Measurements from ENCODE around the gene OR2L5. TPM values are rescaled to one million over a fixed set of nuclear protein-coding genes. Genes with fewer than 3 reads are reported as not detected.

OR2L5 gene
- total and polyA plus RNA-seq, 2 of the 4 experiments (the other 2 are of a cell fraction): not detected

- BruUV-seq (replicated peaks): no TSS peak
- H3K27me3 ChIP-seq (ENCODE audit: control insufficient read depth, insufficient read depth, low read length): no peaks in the 10 kb centered on the region
- no peak within 1 kb of the TSS for H2BK120ac ChIP-seq (ENCODE audit: low read depth, low read length)
- in situ Hi-C loops (cut with MboI; ENCODE audit: low sequenced_read_pairs) (no loop called here), intact Hi-C loops (cut with micrococcal nuclease) (no loop called here), dilution Hi-C loops (cut with HindIII; ENCODE audit: low sequenced_read_pairs, unreplicated experiment) (no loop called here)
- no peaks in the 10 kb centered on the region for H3K36me3 ChIP-seq (ENCODE audit: control insufficient read depth, insufficient read depth, low read length)
- H2AK9ac ChIP-seq (replicated peaks; ENCODE audit: low read depth, low read length, poor library complexity): no peak within 1 kb of the TSS
- H3K27ac ChIP-seq (ENCODE audit: insufficient read depth, low read length): no peak within 1 kb of the TSS
- no peak for ATAC-seq (ENCODE audit: low read depth)
- H4K8ac ChIP-seq (ENCODE audit: low read depth in 2 of 2, low read length in 2 of 2): no peak within 1 kb of the TSS
- H2AFZ ChIP-seq (replicated peaks; ENCODE audit: low read length, poor library complexity): no peak within 1 kb of the TSS
- no peak within 1 kb of the TSS for H3K4ac ChIP-seq (ENCODE audit: low read depth, low read length)
- TF ChIP-seq RFX5 (IDR thresholded peaks at IDR 0.05; ENCODE audit: low read depth, low read length): no peak
- no peak for TF ChIP-seq MAFK (IDR thresholded peaks at IDR 0.05; ENCODE audit: low read depth, low read length)
- no peak for TF ChIP-seq MXI1 (IDR thresholded peaks at IDR 0.05; ENCODE audit: borderline replicate concordance, low read depth, low read length)
- no peak for TF ChIP-seq BHLHE40 (IDR thresholded peaks at IDR 0.05; ENCODE audit: low read depth, low read length)
- TF ChIP-seq CHD1 (IDR thresholded peaks at IDR 0.05; ENCODE audit: low read depth, low read length): no peak
- no peak for TF ChIP-seq MAZ (IDR thresholded peaks at IDR 0.05; ENCODE audit: borderline replicate concordance, low read depth, low read length)
- H3K4me1 ChIP-seq (ENCODE audit: control insufficient read depth, insufficient read depth, low read length): no peaks in the 10 kb centered on the region
- no peaks in the 10 kb centered on the region for H3K9me1 ChIP-seq (ENCODE audit: insufficient read depth, low read length)
- H4K91ac ChIP-seq (ENCODE audit: insufficient read depth, low read depth, low read length): no peak within 1 kb of the TSS
- H2BK5ac ChIP-seq (ENCODE audit: low read depth, low read length, poor library complexity, severe bottlenecking): no peak within 1 kb of the TSS
- H3K4me2 ChIP-seq (ENCODE audit: low read depth, low read length): no peak within 1 kb of the TSS
- H3K56ac ChIP-seq (ENCODE audit: extremely low read depth, insufficient read depth, low read length): no peak within 1 kb of the TSS
- CTCF ChIA-PET: no interaction called here
- no CpG with 5 or more reads among the region's 2 CpGs for WGBS, 2 experiments (ENCODE audit: extremely low coverage in 2 of 2, insufficient read length in 1 of 2)
- H3K23ac ChIP-seq (ENCODE audit: low read depth, low read length): no peak within 1 kb of the TSS
- no peak within 1 kb of the TSS for H3K4me3 ChIP-seq (ENCODE audit: insufficient read depth, low read depth, low read length)
- no peak within 1 kb of the TSS for H2AK5ac ChIP-seq (ENCODE audit: low read depth, low read length)
- no peak within 1 kb of the TSS for H3K14ac ChIP-seq (replicated peaks; ENCODE audit: low read depth, low read length)
- no peak within 1 kb of the TSS for H3K9ac ChIP-seq (ENCODE audit: low read depth, low read length)
- no peak within 1 kb of the TSS for H4K5ac ChIP-seq (ENCODE audit: low read depth, low read length)
- no peaks in the 10 kb centered on the region for H4K20me1 ChIP-seq (ENCODE audit: insufficient read depth, low read length)
- H3K18ac ChIP-seq (ENCODE audit: low read depth, low read length): no peak within 1 kb of the TSS
- POLR2A ChIA-PET (ENCODE audit: unreplicated experiment): no interaction called here
- peaks cover 14% of the 10 kb centered on the region for H3K9me3 ChIP-seq (ENCODE audit: control insufficient read depth, insufficient read depth, low read length)
- no peak within 1 kb of the TSS for H2BK15ac ChIP-seq (ENCODE audit: low read depth, low read length)
- H3K79me1 ChIP-seq (ENCODE audit: low read depth in 1 of 2, low read length in 2 of 2): no peaks in the 10 kb centered on the region
- H2BK20ac ChIP-seq (ENCODE audit: low read depth, low read length): no peak within 1 kb of the TSS
- no peak for DNase-seq
Measured at GRCh38 chr1:247964933-247965332, 48.5 kb upstream of the OR2L5 start, which contains the start of gene OR2AK2. Gene OR2AK2 (plus strand): TSS chr1:247965233. CDS start chr1:247965377, 144 bp downstream.
